HG03432 (cell line): ENCODE measurements around the gene DIAPH2.

ENCODE experiments used
- ATAC-seq: cut with Tn5 transposase; IDR thresholded peaks from one replicate; pipeline ENCODE4 v1.9.1; 2021; ENCODE audit warnings: mild to moderate bottlenecking, moderate library complexity; ENCODE audit not compliant: unreplicated experiment

Gene DIAPH2

GRCh38 chrX:97268182-97268680 lies 583.6 kb downstream of the DIAPH2 start:
- ATAC-seq = no peak

- ATAC-seq = no peak
These were observed 599.9 kb downstream of the DIAPH2 start for GRCh38 chrX:97284531-97284930.

GRCh38 chrX:97290199-97290598 lies 605.6 kb downstream of the DIAPH2 start:
- ATAC-seq = no peak

- no peak for ATAC-seq
These were observed 609.4 kb downstream of the DIAPH2 start for GRCh38 chrX:97294041-97294440.

- no peak for ATAC-seq
These were observed 611.3 kb downstream of the DIAPH2 start for GRCh38 chrX:97295954-97296353.

DNA sequence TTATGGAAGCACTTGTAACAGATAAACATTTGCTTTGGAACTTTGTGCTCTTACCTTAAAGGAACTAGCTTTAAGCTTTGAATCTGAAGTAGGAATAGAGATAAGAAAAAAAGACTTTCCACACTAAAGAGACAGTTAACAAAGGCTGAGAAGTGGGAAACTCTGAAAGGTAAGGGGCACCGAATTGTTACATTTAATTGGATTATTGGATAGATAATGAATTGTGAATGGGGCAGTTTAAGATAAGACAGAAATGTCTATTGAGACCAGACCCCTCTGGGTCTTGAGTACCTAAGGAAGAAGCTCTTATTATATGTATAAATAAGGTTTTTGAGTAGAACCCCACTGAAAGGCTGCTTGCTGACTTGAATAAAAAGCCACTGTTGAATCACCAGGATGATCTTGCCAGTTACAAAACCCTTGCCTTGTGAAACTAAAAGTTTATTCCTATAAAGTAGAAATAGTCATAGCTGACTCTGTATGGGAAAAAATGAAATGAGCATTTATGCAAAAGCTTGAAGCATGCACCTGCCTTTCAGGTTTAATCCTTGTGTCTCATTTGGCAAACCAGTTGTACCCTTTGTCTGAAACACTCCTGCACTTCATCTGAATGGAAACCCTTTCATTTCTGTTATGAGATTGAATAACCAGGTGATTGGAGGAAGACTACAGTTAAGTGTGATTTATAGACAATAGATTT lies 622.3 kb downstream of the DIAPH2 start:
- ATAC-seq = no peak

DNA sequence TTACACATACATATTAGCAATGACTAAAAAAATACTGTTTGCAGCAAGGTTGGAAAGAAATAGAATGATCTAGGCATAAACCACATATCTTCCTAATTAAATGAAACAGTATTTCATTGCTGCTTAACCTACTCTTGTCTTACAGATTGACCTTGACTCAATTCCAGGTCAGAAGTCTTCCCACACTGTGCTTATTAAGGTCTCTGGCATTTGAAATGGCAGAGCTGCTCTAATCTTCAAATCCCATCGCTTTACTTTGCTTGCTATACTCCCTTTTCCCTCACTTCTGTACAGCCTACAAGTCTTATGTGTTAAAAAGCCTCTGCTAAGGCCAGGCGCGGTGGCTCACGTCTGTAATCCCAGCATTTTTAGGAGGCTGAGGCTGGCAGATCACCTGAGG lies 623.5 kb downstream of the DIAPH2 start:
- no peak for ATAC-seq

GRCh38 chrX:97309487-97310116 lies 625.0 kb downstream of the DIAPH2 start:
- ATAC-seq = no peak

DNA sequence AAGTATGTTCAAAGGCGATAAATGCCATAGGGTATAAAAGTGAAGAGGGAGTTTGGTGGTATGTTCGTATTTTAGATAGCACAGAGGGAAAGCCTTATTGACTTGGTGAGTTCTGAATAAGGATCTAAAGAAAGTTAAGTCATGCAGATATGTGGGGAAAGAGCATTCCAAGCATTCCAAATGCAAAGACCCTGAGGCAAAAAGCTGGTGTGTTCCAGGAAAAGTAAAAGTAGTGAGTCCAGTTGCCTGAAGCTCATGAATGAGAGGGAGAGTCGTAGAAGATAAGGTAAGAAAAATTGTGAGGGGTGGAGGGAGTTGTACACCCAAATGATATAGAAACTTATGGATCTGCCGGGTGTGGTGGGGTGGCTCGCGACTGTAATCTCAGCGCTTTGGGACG lies 625.7 kb downstream of the DIAPH2 start:
- no peak for ATAC-seq

GRCh38 chrX:97311066-97311778 lies 626.6 kb downstream of the DIAPH2 start:
- no peak for ATAC-seq

GRCh38 chrX:97314345-97314744 lies 629.7 kb downstream of the DIAPH2 start:
- ATAC-seq = no peak

GRCh38 chrX:97315939-97316338 lies 631.3 kb downstream of the DIAPH2 start:
- ATAC-seq = no peak

GRCh38 chrX:97320305-97320704 lies 635.7 kb downstream of the DIAPH2 start:
- ATAC-seq = no peak

DNA sequence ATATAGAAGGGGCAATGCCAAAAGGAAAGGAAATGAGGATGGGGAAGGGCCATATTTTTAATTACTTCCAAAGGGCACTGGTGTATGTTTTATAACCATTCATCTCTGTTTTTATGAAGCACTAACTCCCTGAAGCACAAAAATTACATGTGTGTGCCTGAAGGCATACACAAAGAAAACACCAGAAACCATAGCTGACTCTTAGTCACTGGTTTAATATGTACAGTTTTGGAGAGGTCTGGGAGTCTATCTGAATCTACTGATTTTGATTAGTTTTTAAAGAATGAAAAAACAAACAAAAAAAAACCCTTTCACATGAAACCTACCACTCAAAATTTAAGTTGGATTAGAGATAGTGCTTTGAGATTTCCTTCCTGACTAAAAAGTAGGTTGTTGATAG lies 637.8 kb downstream of the DIAPH2 start:
- no peak for ATAC-seq

DNA sequence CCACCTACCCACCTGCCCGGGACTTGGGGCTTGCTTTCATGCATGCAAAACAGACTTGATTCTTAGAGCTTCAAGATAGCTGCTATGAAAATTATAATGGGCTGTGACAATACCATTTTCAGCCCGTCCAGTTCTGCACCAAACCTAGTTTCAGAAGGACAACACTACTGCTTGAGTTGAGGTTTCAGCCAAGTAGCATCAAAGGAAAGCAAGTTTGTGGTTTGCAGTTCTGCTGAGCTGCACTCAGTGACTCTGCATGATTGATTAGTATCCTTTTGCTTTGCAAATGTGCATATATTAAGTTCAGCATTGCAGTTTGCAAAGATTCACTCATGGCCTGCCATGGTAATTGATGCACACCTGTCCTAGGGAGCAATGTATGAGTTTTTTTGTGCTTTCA lies 641.8 kb downstream of the DIAPH2 start:
- ATAC-seq = peak; percentile 97

GRCh38 chrX:97328853-97329390 lies 644.3 kb downstream of the DIAPH2 start:
- no peak for ATAC-seq

DNA sequence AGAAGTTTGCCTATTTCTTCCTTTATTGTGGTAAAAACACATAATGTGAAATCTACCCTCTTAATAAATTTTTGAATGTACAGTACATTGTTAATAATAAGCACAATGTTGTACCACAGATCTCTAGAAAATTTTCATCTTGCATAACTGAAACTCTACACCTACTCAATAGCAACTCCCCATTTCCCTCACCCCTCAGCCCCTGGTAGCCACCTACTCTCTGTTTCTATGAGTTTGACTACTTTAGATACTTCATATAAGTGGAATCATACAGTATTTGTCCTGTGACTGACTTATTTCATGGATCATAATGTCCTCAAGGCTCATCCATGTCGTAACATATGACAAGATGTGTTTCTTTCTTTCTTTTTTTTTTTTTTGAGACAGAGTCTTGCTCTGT lies 645.5 kb downstream of the DIAPH2 start:
- ATAC-seq = peak; percentile 52

- no peak for ATAC-seq
These were observed 648.3 kb downstream of the DIAPH2 start for GRCh38 chrX:97332963-97333362.

- ATAC-seq = no peak
These were observed 650.2 kb downstream of the DIAPH2 start for GRCh38 chrX:97334850-97335249.

- no peak for ATAC-seq
These were observed 660.1 kb downstream of the DIAPH2 start for GRCh38 chrX:97344724-97345123.

DNA sequence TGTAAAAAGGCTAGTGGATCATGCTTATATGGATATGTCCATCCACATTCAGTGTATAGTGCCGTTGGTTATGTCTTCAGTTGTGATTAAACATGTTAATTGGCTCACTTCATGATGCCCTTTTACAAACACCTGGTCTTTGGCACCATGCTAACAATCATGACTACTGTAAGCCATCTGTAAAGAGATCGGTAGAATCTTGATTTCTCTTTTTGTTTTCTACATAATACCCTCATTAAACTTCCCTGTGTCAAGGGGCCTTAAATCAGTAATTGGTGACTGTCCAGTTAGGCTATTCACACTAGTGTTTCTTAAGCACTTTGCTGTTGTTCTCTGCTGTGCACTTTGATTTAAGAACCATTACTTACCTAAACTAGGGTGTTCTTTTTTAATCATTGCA lies 674.3 kb downstream of the DIAPH2 start:
- ATAC-seq = no peak

- no peak for ATAC-seq
These were observed 679.2 kb downstream of the DIAPH2 start for GRCh38 chrX:97363843-97364242.
